Gastroesophageal sphincter (tissue), 4 donors: Measurements from ENCODE around the gene CLEC7A. TPM values are rescaled to one million over a fixed set of nuclear protein-coding genes. Genes with fewer than 3 reads are reported as not detected.

ENCODE experiments used
- ATAC-seq: fragments of 150-250 bp; one replicate; pipeline ENCODE4 v1.9.1; 2016; ENCODE audit warnings: mild to moderate bottlenecking, moderate library complexity
- H3K27ac ChIP-seq, 4 donors: fragments of 200-600 bp; sonication (generic) in 3 of 4; 1 replicate in 3 of 4; 2 replicates in 1 of 4; pipeline ENCODE4 v1.5.1; 2016 to 2019
- H3K27me3 ChIP-seq: fragments of 200-600 bp; sonication (generic); one replicate; pipeline ENCODE4 v1.5.1; 2019
- H3K36me3 ChIP-seq, 2 donors: fragments of 200-600 bp; sonication (generic); one replicate each; pipeline ENCODE4 v1.5.1; 2019; ENCODE audit warnings: control low read depth in 1 of 2
- H3K4me1 ChIP-seq, 3 donors: fragments of 200-600 bp; sonication (generic); 1 replicate in 2 of 3; 2 replicates in 1 of 3; pipeline ENCODE4 v1.5.1; 2016 to 2019; ENCODE audit warnings: control low read depth in 2 of 3
- H3K4me3 ChIP-seq, 2 donors: fragments of 200-600 bp; sonication (generic); one replicate each; pipeline ENCODE4 v1.5.1; 2019; ENCODE audit warnings: mild to moderate bottlenecking in 1 of 2, moderate library complexity in 1 of 2
- H3K9me3 ChIP-seq, 3 donors: fragments of 200-600 bp; sonication (generic); one replicate each; pipeline ENCODE4 v1.5.1; 2017 to 2019; ENCODE audit warnings: control low read depth in 2 of 3
- EP300 ChIP-seq: sonication (generic); formaldehyde crosslinking; IDR thresholded peaks from one replicate; pipeline ENCODE4 v1.6.1; 2017; ENCODE audit warnings: antibody characterized with exemption, mild to moderate bottlenecking
- POLR2A ChIP-seq, 2 donors: fragments of 450-650 bp; IDR thresholded peaks; one replicate each; pipeline ENCODE4 v1.6.1; 2017; ENCODE audit warnings: antibody characterized with exemption in 2 of 2, mild to moderate bottlenecking in 2 of 2, moderate library complexity in 1 of 2
- POLR2AphosphoS5 ChIP-seq: sonication (generic); formaldehyde crosslinking; IDR thresholded peaks from one replicate; pipeline ENCODE4 v1.6.1; 2017; ENCODE audit warnings: antibody characterized with exemption
- WGBS, 2 donors: methylation state at CpG; one replicate each; pipeline ENCODE4 v1.1.5; 2018; ENCODE audit warnings: low coverage in 1 of 2; 5-methylcytosine and 5-hydroxymethylcytosine counted together
- total RNA-seq, 4 donors: library from RNA; depleted of rRNA; stranded (reverse); fragments of >200 nt; gene quantifications; one replicate each; pipeline ENCODE4 v1.1.0, GENCODE V29; 2016
- TF ChIP-seq, protein P1 (sequence below), 4 experiments: fragments of 200-600 bp in 2 of 4; fragments of 450-650 bp in 2 of 4; sonication (generic) in 1 of 4; IDR thresholded peaks; one replicate each; pipeline ENCODE4 v1.5.1; 2017 to 2019; ENCODE audit warnings: antibody characterized with exemption in 4 of 4, mild to moderate bottlenecking in 2 of 4, moderate library complexity in 2 of 4

Gene CLEC7A
- total RNA-seq, 4 donors from 2014 or later = 1.9 to 9.0 (median 5.1) TPM

DNA sequence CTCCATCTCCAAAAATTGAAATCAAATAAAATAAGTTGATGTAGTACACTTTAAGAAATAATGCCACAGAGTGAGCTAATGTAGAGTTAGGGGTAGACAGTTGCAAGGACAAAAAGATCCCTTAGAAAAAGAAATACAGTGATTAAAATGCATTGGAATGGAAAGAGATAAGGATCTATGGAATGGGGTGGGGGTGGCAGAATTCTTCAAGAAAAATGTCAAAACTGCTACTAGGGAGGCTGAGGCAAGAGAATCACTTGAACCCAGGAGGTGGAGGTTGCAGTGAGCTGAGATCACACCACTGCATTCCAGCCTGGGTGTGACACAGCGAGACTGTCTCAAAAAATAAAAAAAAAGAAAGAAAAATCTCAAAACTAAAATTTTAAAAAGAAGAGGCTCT, 35.4 kb upstream of the CLEC7A start:
- Histone ChIP-seq H3K36me3 (no peaks in the 10 kb centered on the region), H3K4me1 (peaks cover 0 to 7% (median 0%) of the 10 kb centered on the region in 3 donors), H3K9me3 (no peaks in the 10 kb centered on the region), H3K4me3 (no peak overlapping the region), H3K27me3 (no peaks in the 10 kb centered on the region), H3K27ac (no peak overlapping the region)
- WGBS, 2 donors = 0% methylated on average over 1 of the region's 1 CpG; no CpG with 5 or more reads in 1 of the 2 donors
- ATAC-seq = no peak
- TF ChIP-seq EP300 (no peak), POLR2AphosphoS5 (no peak), POLR2A (IDR thresholded peaks at IDR 0.05) (no peak)
- TF ChIP-seq, protein P1, sequence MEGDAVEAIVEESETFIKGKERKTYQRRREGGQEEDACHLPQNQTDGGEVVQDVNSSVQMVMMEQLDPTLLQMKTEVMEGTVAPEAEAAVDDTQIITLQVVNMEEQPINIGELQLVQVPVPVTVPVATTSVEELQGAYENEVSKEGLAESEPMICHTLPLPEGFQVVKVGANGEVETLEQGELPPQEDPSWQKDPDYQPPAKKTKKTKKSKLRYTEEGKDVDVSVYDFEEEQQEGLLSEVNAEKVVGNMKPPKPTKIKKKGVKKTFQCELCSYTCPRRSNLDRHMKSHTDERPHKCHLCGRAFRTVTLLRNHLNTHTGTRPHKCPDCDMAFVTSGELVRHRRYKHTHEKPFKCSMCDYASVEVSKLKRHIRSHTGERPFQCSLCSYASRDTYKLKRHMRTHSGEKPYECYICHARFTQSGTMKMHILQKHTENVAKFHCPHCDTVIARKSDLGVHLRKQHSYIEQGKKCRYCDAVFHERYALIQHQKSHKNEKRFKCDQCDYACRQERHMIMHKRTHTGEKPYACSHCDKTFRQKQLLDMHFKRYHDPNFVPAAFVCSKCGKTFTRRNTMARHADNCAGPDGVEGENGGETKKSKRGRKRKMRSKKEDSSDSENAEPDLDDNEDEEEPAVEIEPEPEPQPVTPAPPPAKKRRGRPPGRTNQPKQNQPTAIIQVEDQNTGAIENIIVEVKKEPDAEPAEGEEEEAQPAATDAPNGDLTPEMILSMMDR (IDR thresholded peaks at IDR 0.05) = no peak

DNA sequence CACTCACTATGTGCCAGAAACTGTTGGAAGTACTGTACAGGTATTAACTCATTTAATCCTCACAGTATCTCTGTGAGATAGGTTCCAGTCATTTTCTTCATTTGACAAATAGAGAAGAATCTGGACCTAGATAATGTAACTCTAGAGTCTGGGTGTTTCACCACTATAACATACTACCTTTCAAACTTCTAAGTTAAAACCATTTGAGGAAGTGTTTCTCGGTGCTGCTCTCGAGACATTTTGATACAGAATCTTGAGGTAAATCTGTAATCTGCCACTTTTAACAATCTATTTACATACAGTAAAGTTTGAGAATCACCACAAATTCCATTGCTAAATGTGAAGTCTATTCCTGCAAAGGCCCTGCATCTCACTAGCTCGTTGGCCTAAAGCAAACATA, 33.1 kb upstream of the CLEC7A start:
- Histone ChIP-seq H3K4me3 (no peak overlapping the region), H3K36me3 (no peaks in the 10 kb centered on the region), H3K9me3 (no peaks in the 10 kb centered on the region), H3K4me1 (peaks cover 0 to 8% (median 0%) of the 10 kb centered on the region in 3 donors), H3K27ac (no peak overlapping the region), H3K27me3 (no peaks in the 10 kb centered on the region)
- TF ChIP-seq POLR2A (IDR thresholded peaks at IDR 0.05) (no peak), EP300 (no peak), POLR2AphosphoS5 (no peak)
- TF ChIP-seq, protein P1 (IDR thresholded peaks at IDR 0.05) = no peak
- no peak for ATAC-seq
- WGBS, 2 donors = 60 to 78% methylated on average over 3 of the region's 3 CpGs

DNA sequence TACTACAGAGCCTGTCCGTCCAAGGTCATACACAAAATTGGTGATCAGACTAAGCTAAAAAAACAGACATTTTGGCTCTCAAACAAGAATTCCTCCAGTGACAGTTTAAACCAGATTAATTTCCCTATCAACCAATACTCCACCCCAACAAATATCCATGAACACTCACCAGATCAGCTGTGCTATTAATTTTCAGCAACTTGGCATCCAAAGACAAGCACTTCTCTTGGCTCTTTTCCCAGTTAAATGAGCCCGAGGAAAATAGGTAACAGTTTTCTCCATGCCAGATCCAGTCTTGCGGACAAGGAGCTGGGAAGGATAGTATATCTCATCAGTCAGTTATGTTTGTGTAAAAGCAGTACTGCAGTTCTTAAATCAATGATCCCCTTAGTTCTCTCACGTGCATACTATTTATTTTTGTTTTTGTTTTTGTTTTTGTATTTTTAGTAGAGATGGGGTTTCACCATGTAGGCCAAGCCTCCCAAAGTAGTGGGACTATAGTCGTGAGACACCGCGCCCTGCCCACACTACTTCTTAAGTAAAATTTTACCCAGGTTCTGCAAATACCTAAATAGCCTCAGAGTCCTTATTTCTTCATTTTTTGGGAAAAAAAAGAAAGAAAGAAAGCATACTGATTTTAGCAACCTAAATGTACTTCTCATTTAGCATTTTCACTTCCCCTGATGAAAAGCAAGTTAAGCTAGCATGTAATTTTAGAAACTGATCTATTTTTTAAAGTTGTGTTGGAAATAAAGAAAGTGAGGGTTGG, 30.8 kb upstream of the CLEC7A start:
- TF ChIP-seq POLR2AphosphoS5 = no peak
- TF ChIP-seq POLR2A (IDR thresholded peaks at IDR 0.05) = no peak
- TF ChIP-seq, protein P1 (IDR thresholded peaks at IDR 0.05) = no peak
- TF ChIP-seq EP300 = no peak
- H3K36me3 ChIP-seq = no peaks in the 10 kb centered on the region
- H3K27ac ChIP-seq = peak overlapping the region in 1 of 4 donors; percentile 36
- no peak for ATAC-seq
- H3K9me3 ChIP-seq = no peaks in the 10 kb centered on the region
- 34 to 55% methylated on average over 7 of the region's 7 CpGs for WGBS, 2 donors
- H3K4me3 ChIP-seq = no peak overlapping the region
- no peaks in the 10 kb centered on the region for H3K27me3 ChIP-seq
- H3K4me1 ChIP-seq = peaks cover 0 to 8% (median 0%) of the 10 kb centered on the region in 3 donors

DNA sequence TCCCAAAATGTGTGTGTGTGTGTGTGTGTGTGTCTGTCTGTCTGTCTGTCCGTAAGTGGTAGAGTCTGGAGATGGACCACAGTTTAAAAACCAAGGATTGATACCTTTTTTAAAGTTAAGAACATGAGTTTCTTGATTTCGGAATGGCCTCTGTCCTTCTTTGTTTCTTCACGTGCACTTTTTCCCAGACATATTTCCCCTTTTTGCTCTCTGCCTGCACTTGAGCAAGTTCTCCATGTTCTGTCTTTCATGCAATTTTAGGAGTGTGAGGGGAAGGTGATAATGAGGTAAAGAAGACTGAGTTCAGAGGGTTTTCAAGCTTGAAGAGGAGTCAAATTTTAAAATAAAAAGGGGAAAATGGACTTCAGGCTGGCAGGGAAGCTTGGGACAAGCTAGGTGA, 29.3 kb upstream of the CLEC7A start:
- Histone ChIP-seq H3K4me1 (peaks cover 0 to 8% (median 0%) of the 10 kb centered on the region in 3 donors), H3K9me3 (no peaks in the 10 kb centered on the region), H3K27ac (no peak overlapping the region), H3K4me3 (no peak overlapping the region), H3K27me3 (no peaks in the 10 kb centered on the region), H3K36me3 (no peaks in the 10 kb centered on the region)
- WGBS, 2 donors = 65 to 80% methylated on average over 2 to 3 of the region's 3 CpGs
- ATAC-seq = no peak
- TF ChIP-seq EP300 = no peak
- no peak for TF ChIP-seq POLR2AphosphoS5
- TF ChIP-seq, protein P1 (IDR thresholded peaks at IDR 0.05) = no peak
- no peak for TF ChIP-seq POLR2A (IDR thresholded peaks at IDR 0.05)

DNA sequence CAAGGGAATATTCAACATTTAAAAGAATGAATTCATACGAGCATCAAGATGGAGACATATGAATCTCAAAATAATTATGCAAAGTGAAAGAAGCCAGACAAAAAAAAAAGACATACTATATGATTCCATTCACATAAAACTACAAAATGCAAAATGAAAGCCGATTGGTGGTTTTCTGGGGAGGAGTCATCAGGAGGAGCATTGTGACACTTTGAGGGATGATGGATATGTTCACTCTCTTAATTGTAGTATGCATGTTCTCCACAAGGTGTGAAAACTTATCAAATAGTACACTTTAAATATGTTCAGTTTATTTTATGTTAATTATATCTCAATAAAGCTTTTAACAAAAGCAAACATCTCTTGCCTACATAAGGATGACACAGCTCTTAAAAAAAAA, 28.4 kb upstream of the CLEC7A start:
- ATAC-seq = no peak
- Histone ChIP-seq H3K9me3 (no peaks in the 10 kb centered on the region), H3K27me3 (no peaks in the 10 kb centered on the region), H3K36me3 (no peaks in the 10 kb centered on the region), H3K4me1 (peaks cover 0 to 16% (median 0%) of the 10 kb centered on the region in 3 donors), H3K4me3 (no peak overlapping the region), H3K27ac (no peak overlapping the region)
- no peak for TF ChIP-seq EP300
- no peak for TF ChIP-seq POLR2AphosphoS5
- TF ChIP-seq POLR2A (IDR thresholded peaks at IDR 0.05) = no peak
- 81 to 89% methylated on average over 2 of the region's 2 CpGs for WGBS, 2 donors
